Retinal pigment epithelial cell (primary cell): Measurements from ENCODE around the gene CHST1.

Experiments used
- DNase-seq: peaks from one replicate; pipeline ENCODE4 v3.0.0-alpha.2; 2010; ENCODE audit warnings: low read depth
- H3K4me3 ChIP-seq: 2 replicates; pipeline ENCODE4 v1.5.1; 2011; ENCODE audit warnings: mild to moderate bottlenecking, low read length, control low read depth, moderate library complexity
- TF ChIP-seq, protein P1 (sequence below): conservative IDR thresholded peaks from 2 replicates; pipeline ENCODE4 v1.5.1; 2011; ENCODE audit warnings: low read depth, low read length, control low read depth, inconsistent platforms

Gene CHST1

GRCh38 chr11:45684440-45684839, 19.0 kb upstream of the CHST1 start:
- TF ChIP-seq, protein P1, sequence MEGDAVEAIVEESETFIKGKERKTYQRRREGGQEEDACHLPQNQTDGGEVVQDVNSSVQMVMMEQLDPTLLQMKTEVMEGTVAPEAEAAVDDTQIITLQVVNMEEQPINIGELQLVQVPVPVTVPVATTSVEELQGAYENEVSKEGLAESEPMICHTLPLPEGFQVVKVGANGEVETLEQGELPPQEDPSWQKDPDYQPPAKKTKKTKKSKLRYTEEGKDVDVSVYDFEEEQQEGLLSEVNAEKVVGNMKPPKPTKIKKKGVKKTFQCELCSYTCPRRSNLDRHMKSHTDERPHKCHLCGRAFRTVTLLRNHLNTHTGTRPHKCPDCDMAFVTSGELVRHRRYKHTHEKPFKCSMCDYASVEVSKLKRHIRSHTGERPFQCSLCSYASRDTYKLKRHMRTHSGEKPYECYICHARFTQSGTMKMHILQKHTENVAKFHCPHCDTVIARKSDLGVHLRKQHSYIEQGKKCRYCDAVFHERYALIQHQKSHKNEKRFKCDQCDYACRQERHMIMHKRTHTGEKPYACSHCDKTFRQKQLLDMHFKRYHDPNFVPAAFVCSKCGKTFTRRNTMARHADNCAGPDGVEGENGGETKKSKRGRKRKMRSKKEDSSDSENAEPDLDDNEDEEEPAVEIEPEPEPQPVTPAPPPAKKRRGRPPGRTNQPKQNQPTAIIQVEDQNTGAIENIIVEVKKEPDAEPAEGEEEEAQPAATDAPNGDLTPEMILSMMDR: no peak
- H3K4me3 ChIP-seq: no peak overlapping the region
- no peak for DNase-seq

- TF ChIP-seq, protein P1: no peak
- H3K4me3 ChIP-seq: no peak overlapping the region
These were observed 18.0 kb upstream of the CHST1 start for GRCh38 chr11:45683271-45684058.

DNA sequence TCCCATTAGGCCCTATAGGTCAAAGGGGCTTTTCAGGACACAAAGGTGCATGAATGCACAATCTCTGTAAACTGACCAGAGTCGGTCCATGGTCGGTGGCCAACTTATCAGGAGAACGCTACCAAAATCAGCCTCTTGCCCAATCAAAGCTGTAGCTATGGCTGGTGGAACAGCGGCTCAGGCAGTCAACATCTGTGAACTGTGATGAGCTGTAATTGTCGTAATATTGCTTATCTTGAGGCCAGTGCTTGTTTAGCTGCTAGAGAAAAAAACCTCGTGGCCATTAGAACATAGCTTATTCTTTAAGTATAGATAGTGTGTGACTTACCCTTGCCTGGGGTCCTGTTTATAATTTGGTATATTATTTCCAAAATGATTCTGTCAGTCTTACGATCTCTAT, 14.4 kb upstream of the CHST1 start:
- DNase-seq: no peak
- TF ChIP-seq, protein P1: no peak
- H3K4me3 ChIP-seq: no peak overlapping the region

More at GRCh38 chr11:45683271-45684058, 18.0 kb upstream of the CHST1 start:
- DNase-seq: no peak

DNA sequence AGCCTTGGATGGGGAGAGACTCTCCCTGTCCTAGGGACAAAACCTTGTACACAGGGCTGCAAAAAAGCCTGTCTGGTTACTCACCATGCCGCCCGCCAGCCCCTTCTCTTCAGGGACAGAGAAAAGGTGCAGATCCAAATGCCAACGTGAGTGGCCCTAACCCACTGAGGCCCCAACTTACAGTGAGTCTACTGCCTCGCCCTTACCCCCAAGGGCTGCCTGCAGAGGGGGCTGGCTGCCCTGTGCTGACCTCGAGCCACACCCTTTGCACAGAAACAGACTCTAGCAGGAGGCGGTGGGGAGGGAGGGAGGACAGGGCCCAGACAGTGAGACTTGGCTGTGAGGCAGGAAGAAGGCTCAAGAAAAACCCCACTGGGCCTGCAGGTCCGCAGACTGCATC, 13.6 kb upstream of the CHST1 start:
- TF ChIP-seq, protein P1: no peak
- no peak for DNase-seq
- H3K4me3 ChIP-seq: no peak overlapping the region

GRCh38 chr11:45677770-45678512, 12.5 kb upstream of the CHST1 start:
- TF ChIP-seq, protein P1: no peak
- no peak for DNase-seq
- H3K4me3 ChIP-seq: no peak overlapping the region

DNA sequence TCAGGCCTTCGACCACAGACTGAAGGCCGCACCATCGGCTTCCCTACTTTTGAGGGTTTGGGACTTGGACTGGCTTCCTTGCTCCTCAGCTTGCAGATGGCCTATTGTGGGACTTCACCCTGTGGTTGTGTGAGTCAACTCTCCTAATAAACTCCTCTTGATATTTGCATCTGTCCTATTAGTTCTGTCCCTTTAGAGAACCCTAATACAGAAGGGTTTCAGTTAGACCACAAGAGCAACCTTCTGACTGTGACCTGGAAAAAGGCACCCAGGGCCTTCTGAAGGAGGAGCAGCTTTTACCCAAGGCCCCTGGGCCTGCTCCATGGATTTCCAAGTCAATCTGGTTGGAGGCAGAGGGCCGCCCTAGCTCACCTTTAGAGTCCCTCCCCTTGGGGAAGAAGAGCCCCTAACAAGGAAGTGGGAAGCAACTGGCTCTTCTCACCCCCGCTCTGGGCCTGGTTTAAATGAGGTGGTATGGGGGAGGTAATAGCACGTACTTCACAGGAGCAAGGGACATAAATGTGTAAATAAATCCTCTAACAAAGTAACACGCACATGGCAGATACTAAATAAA, 11.2 kb upstream of the CHST1 start:
- TF ChIP-seq, protein P1: no peak

More for the DNA sequence above, 11.2 kb upstream of the CHST1 start:
- DNase-seq: no peak
- H3K4me3 ChIP-seq: no peak overlapping the region
